VCaP (cell line): Measurements from ENCODE around the gene CST3.

Experiments
- H3K27ac ChIP-seq: fragments of 450-650 bp; 2 replicates; pipeline ENCODE4 v1.5.1; 2017
- CTCF ChIP-seq: fragments of 450-650 bp; conservative IDR thresholded peaks from 2 replicates; pipeline ENCODE4 v1.5.1; 2017; ENCODE audit warnings: mild to moderate bottlenecking, moderate library complexity

Gene CST3

GRCh38 chr20:23636182-23636907 is 1.4 kb downstream of the CST3 start:
- H3K27ac ChIP-seq = peak overlapping the region; percentile 94; the same call in 1 of the 2 replicates
- TF ChIP-seq CTCF = no peak

GRCh38 chr20:23635768-23636090 is 2.0 kb downstream of the CST3 start:
- H3K27ac ChIP-seq = peak overlapping the region; percentile 94; the same call in 1 of the 2 replicates

GRCh38 chr20:23634985-23635767 is 2.6 kb downstream of the CST3 start:
- TF ChIP-seq CTCF = no peak

GRCh38 chr20:23634044-23634801 is 3.5 kb downstream of the CST3 start:
- H3K27ac ChIP-seq = no peak overlapping the region
- TF ChIP-seq CTCF = no peak

More at GRCh38 chr20:23634985-23635767, 2.6 kb downstream of the CST3 start:
- H3K27ac ChIP-seq = no peak overlapping the region

GRCh38 chr20:23632711-23633573 is 4.8 kb downstream of the CST3 start:
- no peak overlapping the region for H3K27ac ChIP-seq
- no peak for TF ChIP-seq CTCF

- TF ChIP-seq CTCF = no peak
- H3K27ac ChIP-seq = no peak overlapping the region
These were observed 5.6 kb downstream of the CST3 start for GRCh38 chr20:23631981-23632710.

GRCh38 chr20:23631226-23631822 is 6.4 kb downstream of the CST3 start:
- no peak overlapping the region for H3K27ac ChIP-seq

More at GRCh38 chr20:23631226-23631822, 6.4 kb downstream of the CST3 start:
- no peak for TF ChIP-seq CTCF
